Panc1 (cell line): ENCODE data around the gene PAXIP1. TPM values are rescaled to one million over a fixed set of nuclear protein-coding genes. Genes with fewer than 3 reads are reported as not detected.

ENCODE experiments used
- ATAC-seq: fragments of 200-7000 bp; cut with Tn5 transposase; 2 replicates; pipeline ENCODE4 v1.9.1; 2020; ENCODE audit warnings: mild to moderate bottlenecking, moderate library complexity
- Bru-seq: library from RNA; stranded (reverse); fragments of 400-500 nt; gene quantifications from one replicate; lab custom pipeline; 2021; lab: Mats Ljungman, UMichigan
- BruChase-seq, 2 experiments: library from RNA; stranded (reverse); fragments of 400-500 nt; gene quantifications; one replicate each; lab custom pipeline; 2021; lab: Mats Ljungman, UMichigan
- BruUV-seq: library from RNA; stranded (reverse); fragments of 400-500 nt; replicated peaks from 2 replicates; lab custom pipeline; 2021; lab: Mats Ljungman, UMichigan
- CTCF ChIA-PET: fragments of 300-600 bp; sonication (Branson Sonifier 250); formaldehyde crosslinking; loops from one replicate; lab custom pipeline; 2022; ENCODE audit warnings: antibody characterized with exemption; lab: Charles Lee
- POLR2A ChIA-PET: fragments of 300-600 bp; sonication (Branson Sonifier 250); formaldehyde crosslinking; loops from one replicate; lab custom pipeline; 2022; ENCODE audit warnings: antibody characterized with exemption; lab: Charles Lee
- DNase-seq: peaks from one replicate; pipeline ENCODE4 v3.0.0-alpha.2; 2010; ENCODE audit warnings: low read depth, low spot score
- H3K27ac ChIP-seq: 2 replicates; pipeline ENCODE4 v1.5.1; 2011; ENCODE audit warnings: mild to moderate bottlenecking, low read length, inconsistent platforms
- H3K27me3 ChIP-seq: fragments of 200-500 bp; sonication (Bioruptor generic); 2 replicates; pipeline ENCODE4 v1.6.0; 2014; ENCODE audit warnings: low read length, inconsistent platforms; ENCODE audit not compliant: control insufficient read depth, insufficient read depth
- H3K36me3 ChIP-seq: fragments of 200-500 bp; sonication (Bioruptor generic); 2 replicates; pipeline ENCODE4 v1.5.1; 2014; ENCODE audit warnings: inconsistent platforms, mild to moderate bottlenecking, low read length, moderate library complexity; ENCODE audit not compliant: control insufficient read depth, insufficient read depth
- H3K4me1 ChIP-seq: 2 replicates; pipeline ENCODE4 v1.5.1; 2011; ENCODE audit warnings: inconsistent platforms, mild to moderate bottlenecking, low read length, moderate library complexity; ENCODE audit not compliant: control insufficient read depth, insufficient read depth
- H3K4me3 ChIP-seq, 2 experiments: 2 replicates each; pipeline ENCODE4 v1.5.1; 2011 to 2012; ENCODE audit warnings: low read depth in 2 of 2, low read length in 2 of 2, mild to moderate bottlenecking in 2 of 2, inconsistent platforms in 1 of 2, moderate library complexity in 1 of 2
- H3K9me3 ChIP-seq: fragments of 200-500 bp; sonication (Bioruptor generic); 2 replicates; pipeline ENCODE4 v1.5.1; 2014; ENCODE audit warnings: low read depth, mild to moderate bottlenecking, inconsistent platforms, low read length, moderate library complexity; ENCODE audit not compliant: control insufficient read depth, insufficient read depth
- CTCF ChIP-seq: fragments of 450-650 bp; IDR thresholded peaks from 2 replicates; pipeline ENCODE4 v1.5.1; 2017; ENCODE audit warnings: mild to moderate bottlenecking
- POLR2AphosphoS5 ChIP-seq: IDR thresholded peaks from 2 replicates; pipeline ENCODE4 v1.6.1; 2012; ENCODE audit warnings: mild to moderate bottlenecking, low read depth, low read length, moderate library complexity
- REST ChIP-seq, 2 experiments: IDR thresholded peaks; 2 replicates each; pipeline ENCODE4 v1.6.1; 2011 to 2012; ENCODE audit warnings: low read depth in 2 of 2, control low read depth in 1 of 2, low read length in 1 of 2, mild to moderate bottlenecking in 1 of 2, moderate library complexity in 1 of 2; ENCODE audit not compliant: insufficient read depth in 1 of 2
- SIN3A ChIP-seq: IDR thresholded peaks from 2 replicates; pipeline ENCODE4 v1.6.1; 2012; ENCODE audit warnings: low read depth, mild to moderate bottlenecking, low read length, moderate library complexity, borderline replicate concordance; ENCODE audit not compliant: insufficient read depth
- TCF7L2 ChIP-seq: IDR thresholded peaks from 2 replicates; pipeline ENCODE4 v1.6.1; 2011; ENCODE audit warnings: mild to moderate bottlenecking, low read depth, low read length, inconsistent platforms
- in situ Hi-C: cut with HindIII; loops from 2 replicates; pipeline ENCODE4 v1.10.0; 2016; ENCODE audit warnings: low sequenced_read_pairs, low pct_unique_long_range_greater_than_20kb
- intact Hi-C: fragments of 100-400 bp; cut with micrococcal nuclease; formaldehyde crosslinking; loops from one replicate; pipeline ENCODE4 v1.10.0; 2022; ENCODE audit not compliant: unreplicated experiment
- long read RNA-seq: library from polyadenylated mRNA; unstranded; transcript quantifications from one replicate; pipeline ENCODE4 v2.0.0, GENCODE V29; 2021; ENCODE audit not compliant: unreplicated experiment
- polyA plus RNA-seq: library from polyadenylated mRNA; unstranded; fragments of >200 nt; gene quantifications from one replicate; pipeline ENCODE4 v1.2.1, GENCODE V29; 2012; ENCODE audit warnings: missing spikeins; ENCODE audit not compliant: insufficient read length
- total RNA-seq: library from RNA; stranded (reverse); gene quantifications from one replicate; pipeline ENCODE4 v1.2.1, GENCODE V29; 2021; ENCODE audit not compliant: unreplicated experiment

The PAXIP1 gene
- total RNA-seq (27.3 TPM), Bru-seq, nascent RNA (percentile 87 among the genes with signal in this experiment), BruChase-seq, experiment 1, labeled RNA remaining after a 2-hour chase (percentile 86 among the genes with signal in this experiment), BruChase-seq, experiment 2, labeled RNA remaining after a 6-hour chase (percentile 82 among the genes with signal in this experiment)
- polyA plus RNA-seq, result 18.4 TPM
- long read RNA-seq, transcript PAXIP1-201 (21 exons, 3,711 nt), result major isoform, 6 of 36 reads
- long read RNA-seq, partial matches to known transcripts, result 19 of 36 reads
- long read RNA-seq, other reads (novel, unspliced or antisense), result 11 of 36 reads

- H3K36me3 ChIP-seq, result peaks cover 2% of the 10 kb centered on the region
- TF ChIP-seq SIN3A (no peak), REST (IDR thresholded peaks at IDR 0.05; ENCODE audit: insufficient read depth in 1 of 2, low read depth in 2 of 2, low read length in 1 of 2) (no peak), TCF7L2 (no peak), POLR2AphosphoS5 (no peak), CTCF (no peak)
- intact Hi-C loops, result no loop called here
- ChIA-PET POLR2A (no interaction called here), CTCF (no interaction called here)
- peak within 1 kb of the TSS; percentile 71 to 87 for H3K4me3 ChIP-seq
- ATAC-seq (peak; percentile 85), DNase-seq (no peak)
- in situ Hi-C loops, result no loop called here
- H3K9me3 ChIP-seq, result no peaks in the 10 kb centered on the region
- BruUV-seq, result no TSS peak
- H3K27me3 ChIP-seq, result no peaks in the 10 kb centered on the region
- H3K4me1 ChIP-seq, result peaks cover 9% of the 10 kb centered on the region; the same call in 1 of the 2 replicates
- peak within 1 kb of the TSS; percentile 88 for H3K27ac ChIP-seq
Measured at GRCh38 chr7:155003092-155003375, at the start of gene PAXIP1. PAXIP1 (minus strand) TSS chr7:155003124; CDS start chr7:155002929, 195 bp downstream.

GRCh38 chr7:155051355-155051754 lies 48.4 kb upstream of the PAXIP1 start:
- H3K27me3 ChIP-seq, result no peaks in the 10 kb centered on the region
- DNase-seq, result no peak
- no TSS peak for BruUV-seq
- no peak overlapping the region for H3K4me3 ChIP-seq
- ATAC-seq, result no peak
- no peak overlapping the region for H3K27ac ChIP-seq
- TF ChIP-seq CTCF, result no peak
- TF ChIP-seq SIN3A, result no peak
- no peak for TF ChIP-seq REST (IDR thresholded peaks at IDR 0.05; ENCODE audit: insufficient read depth in 1 of 2, low read depth in 2 of 2, low read length in 1 of 2)
- TF ChIP-seq TCF7L2, result no peak
- TF ChIP-seq POLR2AphosphoS5, result no peak
- CTCF ChIA-PET, result no interaction called here
- H3K36me3 ChIP-seq, result no peaks in the 10 kb centered on the region
- H3K4me1 ChIP-seq, result no peaks in the 10 kb centered on the region
- intact Hi-C loops, result no loop called here
- POLR2A ChIA-PET, result no interaction called here
- no peaks in the 10 kb centered on the region for H3K9me3 ChIP-seq
- in situ Hi-C loops, result no loop called here
